Measurements from ENCODE around the gene RPRM. TPM values are rescaled to one million over a fixed set of nuclear protein-coding genes. Genes with fewer than 3 reads are reported as not detected.

The RPRM gene
- polyA plus RNA-seq, 1 donor from 2014 or later: 2.8 TPM

- Histone ChIP-seq H3K27me3 (ENCODE audit: insufficient read depth, low read depth, low read length) (no peaks in the 10 kb centered on the region), H3K27ac (ENCODE audit: low read length) (no peak overlapping the region), H3K9ac (ENCODE audit: low read length) (no peak overlapping the region), H3K79me2 (replicated peaks; ENCODE audit: insufficient read depth, low read length) (no peaks in the 10 kb centered on the region), H3K4me3 (ENCODE audit: low read length) (no peak overlapping the region), H3F3A (ENCODE audit: insufficient read depth, low read length, poor library complexity, severe bottlenecking) (no peaks in the 10 kb centered on the region), H3K9me3 (ENCODE audit: low read length) (no peaks in the 10 kb centered on the region), H3K9me2 (ENCODE audit: insufficient read depth, low read length) (no peaks in the 10 kb centered on the region), H4K20me1 (ENCODE audit: insufficient read depth) (no peaks in the 10 kb centered on the region), H2AFZ (ENCODE audit: low read depth, low read length) (no peak overlapping the region), H3K36me3 (ENCODE audit: insufficient read depth, low read length) (no peaks in the 10 kb centered on the region), H3K4me2 (ENCODE audit: low read length) (no peak overlapping the region)
- no peak for TF ChIP-seq EZH2 (IDR thresholded peaks at IDR 0.05; ENCODE audit: borderline replicate concordance, insufficient read depth, low read length, poor library complexity, severe bottlenecking)
- TF ChIP-seq REST (IDR thresholded peaks at IDR 0.05; ENCODE audit: borderline replicate concordance): no peak
- no peak for TF ChIP-seq POLR2AphosphoS5 (IDR thresholded peaks at IDR 0.05)
- no peak for TF ChIP-seq CTCF (IDR thresholded peaks at IDR 0.05; ENCODE audit: poor library complexity, severe bottlenecking)
- TF ChIP-seq RAD21 (conservative IDR thresholded peaks at IDR 0.05): no peak
- TF ChIP-seq TAF1 (IDR thresholded peaks at IDR 0.05; ENCODE audit: low read depth): no peak
- TF ChIP-seq SMC3 (conservative IDR thresholded peaks at IDR 0.05; ENCODE audit: poor library complexity): no peak
These were observed 33.8 kb upstream of the RPRM start for GRCh38 chr2:153512331-153512730.

GRCh38 chr2:153510996-153511395 is 32.4 kb upstream of the RPRM start:
- no peaks in the 10 kb centered on the region for H3K27me3 ChIP-seq (ENCODE audit: insufficient read depth, low read depth, low read length)
- no peak overlapping the region for H3K27ac ChIP-seq (ENCODE audit: low read length)
- H3K79me2 ChIP-seq (replicated peaks; ENCODE audit: insufficient read depth, low read length): no peaks in the 10 kb centered on the region
- H4K20me1 ChIP-seq (ENCODE audit: insufficient read depth): no peaks in the 10 kb centered on the region
- H3K4me2 ChIP-seq (ENCODE audit: low read length): no peak overlapping the region
- H3K36me3 ChIP-seq (ENCODE audit: insufficient read depth, low read length): no peaks in the 10 kb centered on the region
- TF ChIP-seq RAD21 (conservative IDR thresholded peaks at IDR 0.05) (no peak), SMC3 (conservative IDR thresholded peaks at IDR 0.05; ENCODE audit: poor library complexity) (no peak), CTCF (IDR thresholded peaks at IDR 0.05; ENCODE audit: poor library complexity, severe bottlenecking) (no peak), TAF1 (IDR thresholded peaks at IDR 0.05; ENCODE audit: low read depth) (no peak), MXI1 (conservative IDR thresholded peaks at IDR 0.05; ENCODE audit: poor library complexity, severe bottlenecking) (no peak), REST (IDR thresholded peaks at IDR 0.05; ENCODE audit: borderline replicate concordance) (no peak), EP300 (conservative IDR thresholded peaks at IDR 0.05; ENCODE audit: poor library complexity, severe bottlenecking) (no peak), EZH2 (IDR thresholded peaks at IDR 0.05; ENCODE audit: borderline replicate concordance, insufficient read depth, low read length, poor library complexity, severe bottlenecking) (no peak), POLR2AphosphoS5 (IDR thresholded peaks at IDR 0.05) (no peak)
- no peaks in the 10 kb centered on the region for H3K9me2 ChIP-seq (ENCODE audit: insufficient read depth, low read length)
- H3F3A ChIP-seq (ENCODE audit: insufficient read depth, low read length, poor library complexity, severe bottlenecking): no peaks in the 10 kb centered on the region
- H3K9ac ChIP-seq (ENCODE audit: low read length): no peak overlapping the region
- H3K4me3 ChIP-seq (ENCODE audit: low read length): no peak overlapping the region
- H3K9me3 ChIP-seq (ENCODE audit: low read length): peaks cover 4% of the 10 kb centered on the region
- no peak overlapping the region for H2AFZ ChIP-seq (ENCODE audit: low read depth, low read length)

All from neural cell (in vitro differentiated cells).